A549 (cell line): Measurements from ENCODE around the gene CHST7. TPM values are rescaled to one million over a fixed set of nuclear protein-coding genes. Genes with fewer than 3 reads are reported as not detected.

ENCODE experiments used
- ATAC-seq, 2 experiments: fragments of 200-7000 bp in 1 of 2; fragments of >200 bp in 1 of 2; cut with Nextera tagmentation in 1 of 2; cut with Tn5 transposase in 1 of 2; 3 replicates each; pipeline versions ENCODE4 v1.8.0 to v1.9.1; 2018 to 2020; ENCODE audit warnings: mild to moderate bottlenecking in 1 of 2, moderate library complexity in 1 of 2
- CTCF ChIA-PET: fragments of 300-600 bp; sonication (Branson Sonifier 250); formaldehyde crosslinking; extraction: SDS; loops from one replicate; lab custom pipeline; 2021; ENCODE audit warnings: antibody characterized with exemption, inconsistent platforms; lab: Yijun Ruan, JAX
- POLR2A ChIA-PET: fragments of 350-600 bp; formaldehyde crosslinking; extraction: SDS; loops from one replicate; lab custom pipeline; 2021; ENCODE audit warnings: antibody characterized with exemption, inconsistent platforms; lab: Yijun Ruan, JAX
- DNase-seq, 2 experiments: peaks; one replicate each; pipeline versions ENCODE4 v3.0.0 to v3.0.0-alpha.2; 2011 to 2016; ENCODE audit warnings: low read depth in 1 of 2, low spot score in 1 of 2
- FAIRE-seq: peaks from 2 replicates; lab custom pipeline; 2011; peaks lifted over from hg19 to GRCh38; lab: Jason Lieb, UNC
- H3K27ac ChIP-seq, 2 experiments: fragments of >200 bp; sonication (Bioruptor Twin); formaldehyde crosslinking; 3 replicates each; pipeline ENCODE4 v1.5.1; 2016 to 2017
- H3K4me1 ChIP-seq: fragments of >200 bp; sonication (Bioruptor Twin); formaldehyde crosslinking; 3 replicates; pipeline ENCODE4 v1.6.1; 2016
- H3K4me2 ChIP-seq: fragments of >200 bp; sonication (Bioruptor Twin); formaldehyde crosslinking; 3 replicates; pipeline ENCODE4 v1.6.1; 2016
- H3K4me3 ChIP-seq: fragments of >200 bp; sonication (Bioruptor Twin); formaldehyde crosslinking; 3 replicates; pipeline ENCODE4 v1.5.1; 2016
- H3K9me3 ChIP-seq: fragments of >200 bp; sonication (Bioruptor Twin); formaldehyde crosslinking; 3 replicates; pipeline ENCODE4 v1.6.1; 2016
- BCL3 ChIP-seq: fragments of >200 bp; sonication (Bioruptor Twin); formaldehyde crosslinking; IDR thresholded peaks from 3 replicates; pipeline ENCODE4 v1.6.1; 2016
- CEBPB ChIP-seq, 2 experiments: fragments of >200 bp in 1 of 2; sonication (Bioruptor Twin) in 1 of 2; formaldehyde crosslinking in 1 of 2; IDR thresholded peaks; 2 replicates each; pipeline ENCODE4 v1.6.1; 2012 to 2016
- E2F6 ChIP-seq: IDR thresholded peaks from 2 replicates; pipeline ENCODE4 v1.6.1; 2012; ENCODE audit warnings: low read depth, borderline replicate concordance
- EP300 ChIP-seq, 2 experiments: fragments of >200 bp; sonication (Bioruptor Twin); formaldehyde crosslinking; IDR thresholded peaks; 2 replicates in 1 of 2; 3 replicates in 1 of 2; pipeline ENCODE4 v1.6.1; 2016 to 2017
- FOSB ChIP-seq: fragments of 250-450 bp; sonication (Bioruptor Pico); IDR thresholded peaks from 2 replicates; pipeline ENCODE4 v1.5.0; 2020; ENCODE audit warnings: mild to moderate bottlenecking, moderate library complexity
- FOSL2 ChIP-seq, 2 experiments: fragments of 450-650 bp in 1 of 2; fragments of >200 bp in 1 of 2; sonication (Bioruptor Twin) in 1 of 2; formaldehyde crosslinking; IDR thresholded peaks; 2 replicates each; pipeline versions ENCODE4 v1.5.0 to v1.6.1; 2016 to 2020; ENCODE audit warnings: mild to moderate bottlenecking in 1 of 2, moderate library complexity in 1 of 2
- HES2 ChIP-seq: fragments of >200 bp; sonication (Bioruptor Twin); formaldehyde crosslinking; IDR thresholded peaks from 2 replicates; pipeline ENCODE4 v1.6.1; 2016
- HOXA7 ChIP-seq: fragments of 250-450 bp; sonication (Bioruptor Pico); IDR thresholded peaks from 2 replicates; pipeline ENCODE4 v1.5.0; 2020; ENCODE audit warnings: mild to moderate bottlenecking, moderate library complexity
- HOXB13 ChIP-seq: fragments of 250-450 bp; sonication (Bioruptor Pico); IDR thresholded peaks from 2 replicates; pipeline ENCODE4 v1.5.0; 2020; ENCODE audit warnings: low read depth, mild to moderate bottlenecking, moderate library complexity
- JUN ChIP-seq, 2 experiments: fragments of >200 bp; sonication (Bioruptor Twin); formaldehyde crosslinking; IDR thresholded peaks; 2 replicates in 1 of 2; 3 replicates in 1 of 2; pipeline ENCODE4 v1.6.1; 2016 to 2017
- JUNB ChIP-seq: fragments of >200 bp; sonication (Bioruptor Twin); formaldehyde crosslinking; IDR thresholded peaks from 2 replicates; pipeline ENCODE4 v1.6.1; 2016
- KDM1A ChIP-seq: fragments of 200-600 bp; sonication (generic); IDR thresholded peaks from 2 replicates; pipeline ENCODE4 v1.6.1; 2016; ENCODE audit warnings: low read depth, mild to moderate bottlenecking
- MAX ChIP-seq: IDR thresholded peaks from 2 replicates; pipeline ENCODE4 v1.6.1; 2012
- MAZ ChIP-seq: fragments of 150-350 bp; IDR thresholded peaks from 2 replicates; pipeline ENCODE4 v1.6.1; 2014; ENCODE audit warnings: antibody characterized with exemption, low read depth, low read length, borderline replicate concordance
- MYC ChIP-seq: IDR thresholded peaks from 2 replicates; pipeline ENCODE4 v1.6.1; 2012; ENCODE audit warnings: mild to moderate bottlenecking, inconsistent platforms, low read length, improper control_type of control experiment, borderline replicate concordance
- RAD21 ChIP-seq, 2 experiments: fragments of >200 bp in 1 of 2; sonication (Bioruptor Twin) in 1 of 2; formaldehyde crosslinking in 1 of 2; IDR thresholded peaks in 1 of 2; conservative IDR thresholded peaks in 1 of 2; 2 replicates in 1 of 2; 3 replicates in 1 of 2; pipeline ENCODE4 v1.6.1; 2012 to 2018; ENCODE audit warnings: inconsistent platforms in 1 of 2
- RARB ChIP-seq: fragments of 250-450 bp; sonication (Bioruptor Pico); IDR thresholded peaks from 2 replicates; pipeline ENCODE4 v1.8.0; 2021; ENCODE audit warnings: mild to moderate bottlenecking, moderate library complexity
- REST ChIP-seq: fragments of 200-600 bp; sonication (generic); IDR thresholded peaks from 2 replicates; pipeline ENCODE4 v1.6.1; 2016; ENCODE audit warnings: antibody characterized with exemption, mild to moderate bottlenecking, moderate library complexity
- RFX5 ChIP-seq: fragments of 450-650 bp; IDR thresholded peaks from 2 replicates; pipeline ENCODE4 v1.7.1; 2014; ENCODE audit warnings: antibody characterized with exemption, mild to moderate bottlenecking, moderate library complexity
- SMC3 ChIP-seq: fragments of >200 bp; sonication (Bioruptor Twin); formaldehyde crosslinking; IDR thresholded peaks from 3 replicates; pipeline ENCODE4 v1.6.1; 2018; ENCODE audit warnings: inconsistent platforms
- ZNF302 ChIP-seq: fragments of 250-450 bp; sonication (Bioruptor Pico); IDR thresholded peaks from 2 replicates; pipeline ENCODE4 v1.9.0; 2021; ENCODE audit warnings: inconsistent platforms, mild to moderate bottlenecking, moderate library complexity
- WGBS: methylation state at CpG from one replicate; pipeline ENCODE4 v1.1.6; 2017; ENCODE audit errors: missing lambda C conversion rate; 5-methylcytosine and 5-hydroxymethylcytosine counted together
- polyA plus RNA-seq, 4 experiments: library from polyadenylated mRNA; depleted of rRNA in 3 of 4; stranded (reverse); fragments of >200 nt; fragmentation: RNase III in 1 of 4; extraction: RNeasy Plus Mini Kit Qiagen cat#74134 plus additional on column Dnase treatment in 1 of 4; gene quantifications; 2 replicates in 3 of 4; 3 replicates in 1 of 4; pipeline ENCODE4 v1.2.3, GENCODE V29; 2011 to 2017

Gene CHST7
- polyA plus RNA-seq, 2 of the 4 experiments (the other 2 are of a cell fraction): 6.5 to 18.8 TPM

DNA sequence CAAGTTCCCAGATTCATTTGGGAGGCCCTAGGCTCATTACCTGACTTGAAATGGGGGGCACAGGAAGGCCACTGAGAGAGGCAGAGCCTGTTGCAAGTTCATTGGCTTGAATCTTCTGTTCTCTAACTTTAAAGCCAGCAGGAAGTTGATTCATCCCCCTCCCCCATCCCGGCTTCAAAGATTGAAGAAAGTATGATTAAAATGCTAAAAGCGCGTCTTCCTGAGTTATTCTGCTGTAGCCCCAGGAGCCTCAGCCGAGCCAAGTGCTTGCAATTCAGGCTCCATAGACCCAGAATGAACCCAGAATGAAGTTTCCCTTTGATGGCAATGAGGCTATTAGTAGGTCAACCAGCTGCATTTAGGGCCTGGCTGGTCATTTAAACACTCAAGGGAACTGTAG is 14.7 kb downstream of the CHST7 start:
- DNase-seq: peak in 1 of 2 experiments; percentile 28
- peak overlapping the region; percentile 87 to 88 for H3K27ac ChIP-seq
- TF ChIP-seq HES2: no peak
- TF ChIP-seq FOSB: no peak
- TF ChIP-seq JUN (IDR thresholded peaks at IDR 0.05): peak in 1 of 2 experiments; percentile 29; a peak in 1 of 5 replicates
- TF ChIP-seq EP300 (IDR thresholded peaks at IDR 0.05): 0 out of 5 replicates have a peak, but pooled peaks of 1 of the 2 experiments have one; percentile 14
- no peak for TF ChIP-seq RFX5
- TF ChIP-seq, all 56 proteins: peak for 2
- POLR2A ChIA-PET: no interaction called here
- Histone ChIP-seq H3K4me2 (peak overlapping the region; percentile 87), H3K9me3 (no peaks in the 10 kb centered on the region), H3K4me3 (peak overlapping the region; percentile 16; the same call in 2 of the 3 replicates), H3K4me1 (peaks cover 79% of the 10 kb centered on the region)
- 9% methylated on average over 4 of the region's 4 CpGs for WGBS
- ATAC-seq: peak; percentile 16 to 45; a peak in 3 of 6 replicates
- CTCF ChIA-PET: interaction anchor here (1.3 kb wide), 1 partner anchor 16 kb away, joined by 4 read pairs; no protein-coding TSS in a partner anchor
- no peak for FAIRE-seq

DNA sequence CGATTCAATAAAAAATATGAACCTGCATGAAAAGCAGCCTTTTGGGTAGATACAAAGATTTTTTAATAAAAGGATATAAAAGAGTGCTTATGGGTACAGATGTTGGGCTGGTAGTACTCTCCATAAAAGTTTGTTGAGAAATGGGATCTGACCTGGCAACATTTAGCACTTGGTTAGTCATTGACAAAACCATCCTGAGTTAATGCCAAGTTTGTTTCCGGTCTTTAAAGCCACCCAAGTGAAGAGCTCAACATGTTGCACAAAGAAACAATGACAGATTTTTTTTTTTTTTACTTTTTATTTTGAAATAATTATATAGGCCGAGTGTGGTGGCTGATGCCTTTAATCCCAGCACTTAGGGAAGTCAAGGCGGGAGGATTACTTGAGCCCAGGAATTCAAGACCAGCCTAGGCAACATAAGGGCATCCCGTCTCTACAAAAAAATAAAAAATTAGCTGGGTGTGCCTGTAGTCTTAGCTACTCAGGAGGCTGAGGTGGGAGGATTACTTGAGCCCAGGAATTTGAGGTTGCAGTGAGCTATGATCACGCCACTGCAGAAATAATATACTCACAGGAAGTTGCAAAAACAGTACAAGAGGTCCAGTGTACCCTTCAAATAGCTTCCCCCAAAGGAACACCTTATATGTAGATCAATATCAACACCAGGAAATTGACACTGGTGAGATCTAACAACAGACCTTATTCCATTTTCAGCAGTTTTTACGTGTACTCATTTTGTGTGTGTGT is 16.6 kb downstream of the CHST7 start:
- DNase-seq (peak in 1 of 2 experiments; percentile 36), FAIRE-seq (no peak), ATAC-seq (peak; percentile 50 to 63; a peak in 5 of 6 replicates)
- Histone ChIP-seq H3K27ac (peak overlapping the region; percentile 87 to 88), H3K4me2 (peak overlapping the region; percentile 87), H3K9me3 (no peaks in the 10 kb centered on the region), H3K4me3 (no peak overlapping the region), H3K4me1 (peaks cover 69% of the 10 kb centered on the region)
- ChIA-PET CTCF (interaction anchor here (0.6 to 1.2 kb wide), 4 partner anchors 11 to 18 kb away, joined by 3 to 4 read pairs (median 3); no protein-coding TSS in a partner anchor), POLR2A (no interaction called here)
- TF ChIP-seq EP300 (IDR thresholded peaks at IDR 0.05): peak in 1 of 2 experiments; percentile 38; a peak in 1 of 5 replicates
- TF ChIP-seq JUN (IDR thresholded peaks at IDR 0.05): 0 out of 5 replicates have a peak, but pooled peaks of 1 of the 2 experiments have one; percentile 23
- TF ChIP-seq KDM1A: no peak
- WGBS: 61% methylated on average over 7 of the region's 7 CpGs

DNA sequence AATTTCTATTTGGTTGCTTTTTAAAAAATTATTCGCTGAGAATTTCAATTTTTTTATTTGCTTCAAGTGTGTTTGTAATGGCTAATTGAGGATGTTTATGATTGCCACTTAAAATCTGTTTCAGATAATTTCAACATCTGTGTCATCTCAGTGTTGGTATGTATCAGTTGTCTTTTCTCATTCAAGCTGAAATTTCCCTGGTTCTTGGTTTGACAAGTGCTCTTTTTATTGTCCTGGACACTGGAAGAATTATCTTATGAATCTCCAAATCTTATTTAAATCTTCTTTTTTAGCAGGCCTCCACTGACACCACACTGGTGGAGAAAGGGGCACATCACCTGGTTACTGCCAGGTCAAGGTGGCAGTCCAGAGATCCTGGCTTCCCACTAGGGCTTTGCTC is 21.5 kb downstream of the CHST7 start:
- FAIRE-seq (no peak), DNase-seq (no peak), ATAC-seq (no peak)
- 54% methylated on average over 1 of the region's 1 CpG for WGBS
- ChIA-PET POLR2A (no interaction called here), CTCF (no interaction called here)
- Histone ChIP-seq H3K4me1 (peaks cover 27% of the 10 kb centered on the region), H3K9me3 (no peaks in the 10 kb centered on the region), H3K4me3 (no peak overlapping the region), H3K4me2 (no peak overlapping the region), H3K27ac (0 out of 6 replicates have a peak overlapping the region, but pooled peaks of 1 of the 2 experiments have one; percentile 15)
- no peak for TF ChIP-seq CEBPB (IDR thresholded peaks at IDR 0.05)

DNA sequence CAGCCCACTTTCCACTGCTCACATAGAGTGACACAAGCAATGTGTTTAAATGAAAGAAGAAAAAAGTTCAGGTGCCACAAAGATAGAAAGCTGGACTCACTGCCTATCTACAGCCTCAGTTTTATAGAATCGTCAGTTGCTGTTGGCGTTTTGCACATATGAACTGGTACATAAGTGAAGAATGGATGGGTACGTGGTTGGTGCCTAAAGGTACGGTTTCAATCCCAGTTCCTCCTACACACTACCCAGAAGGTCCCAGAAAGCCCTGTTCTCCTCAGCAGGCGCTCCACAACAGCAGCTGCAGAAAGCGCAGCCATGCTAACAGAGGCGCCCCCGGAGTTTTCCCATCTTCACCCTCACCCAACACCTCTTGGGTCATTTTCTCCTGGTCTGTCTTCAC is 23.6 kb downstream of the CHST7 start:
- H3K4me3 ChIP-seq: no peak overlapping the region
- ChIA-PET POLR2A (no interaction called here), CTCF (interaction anchor here (1.9 kb wide), 1 partner anchor 42 kb away, joined by 4 read pairs; no protein-coding TSS in a partner anchor)
- FAIRE-seq (no peak), DNase-seq (no peak), ATAC-seq (no peak)
- H3K27ac ChIP-seq: no peak overlapping the region
- H3K9me3 ChIP-seq: no peaks in the 10 kb centered on the region
- 89% methylated on average over 8 of the region's 8 CpGs for WGBS
- peaks cover 20% of the 10 kb centered on the region for H3K4me1 ChIP-seq
- H3K4me2 ChIP-seq: no peak overlapping the region
- TF ChIP-seq BCL3 (no peak), E2F6 (no peak), RAD21 (conservative IDR thresholded peaks at IDR 0.05 in 1 of 2, IDR thresholded peaks at IDR 0.05 in 1 of 2) (no peak), FOSB (no peak), MAX (no peak), MYC (no peak), HOXA7 (CRISPR knock-in tag) (no peak), RARB (CRISPR knock-in tag) (no peak), HOXB13 (no peak), JUN (IDR thresholded peaks at IDR 0.05) (no peak), SMC3 (no peak), MAZ (no peak), ZNF302 (no peak), JUNB (no peak), REST (no peak), FOSL2 (IDR thresholded peaks at IDR 0.05) (no peak), FOSL2 (CRISPR knock-in tag; IDR thresholded peaks at IDR 0.05) (no peak)
